ENCODE results near the gene C6orf58.

The C6orf58 gene

DNA sequence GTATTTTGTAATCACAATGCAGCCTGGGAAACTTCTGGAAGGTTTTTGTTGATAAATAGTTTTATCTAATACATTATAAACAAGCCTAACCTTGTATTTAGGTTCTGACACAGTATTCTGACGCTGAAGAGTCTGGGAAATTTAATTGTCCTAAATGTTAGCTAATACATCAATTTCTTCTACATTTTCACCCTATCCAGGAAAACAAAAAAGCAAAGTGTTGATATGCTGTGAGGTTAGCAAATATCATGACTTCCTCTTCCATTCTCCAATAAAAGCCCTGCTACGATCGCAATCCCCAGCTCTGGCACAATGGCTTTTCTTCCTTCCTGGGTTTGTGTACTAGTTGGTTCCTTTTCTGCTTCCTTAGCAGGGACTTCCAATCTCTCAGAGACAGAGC, at the start of gene C6orf58:
Gene C6orf58, plus strand, starts transcription at position 301 of the 400 bp plus-strand sequence. Its CDS starts 12 bp downstream, at position 313.
- no peak for DNase-seq (ENCODE audit: low read depth)
- TF ChIP-seq, protein P1, sequence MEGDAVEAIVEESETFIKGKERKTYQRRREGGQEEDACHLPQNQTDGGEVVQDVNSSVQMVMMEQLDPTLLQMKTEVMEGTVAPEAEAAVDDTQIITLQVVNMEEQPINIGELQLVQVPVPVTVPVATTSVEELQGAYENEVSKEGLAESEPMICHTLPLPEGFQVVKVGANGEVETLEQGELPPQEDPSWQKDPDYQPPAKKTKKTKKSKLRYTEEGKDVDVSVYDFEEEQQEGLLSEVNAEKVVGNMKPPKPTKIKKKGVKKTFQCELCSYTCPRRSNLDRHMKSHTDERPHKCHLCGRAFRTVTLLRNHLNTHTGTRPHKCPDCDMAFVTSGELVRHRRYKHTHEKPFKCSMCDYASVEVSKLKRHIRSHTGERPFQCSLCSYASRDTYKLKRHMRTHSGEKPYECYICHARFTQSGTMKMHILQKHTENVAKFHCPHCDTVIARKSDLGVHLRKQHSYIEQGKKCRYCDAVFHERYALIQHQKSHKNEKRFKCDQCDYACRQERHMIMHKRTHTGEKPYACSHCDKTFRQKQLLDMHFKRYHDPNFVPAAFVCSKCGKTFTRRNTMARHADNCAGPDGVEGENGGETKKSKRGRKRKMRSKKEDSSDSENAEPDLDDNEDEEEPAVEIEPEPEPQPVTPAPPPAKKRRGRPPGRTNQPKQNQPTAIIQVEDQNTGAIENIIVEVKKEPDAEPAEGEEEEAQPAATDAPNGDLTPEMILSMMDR (IDR thresholded peaks at IDR 0.05; ENCODE audit: insufficient read depth, low read depth, low read length, missing control alignments), result no peak
- H3K4me3 ChIP-seq (ENCODE audit: low read length), result no peak within 1 kb of the TSS

DNA sequence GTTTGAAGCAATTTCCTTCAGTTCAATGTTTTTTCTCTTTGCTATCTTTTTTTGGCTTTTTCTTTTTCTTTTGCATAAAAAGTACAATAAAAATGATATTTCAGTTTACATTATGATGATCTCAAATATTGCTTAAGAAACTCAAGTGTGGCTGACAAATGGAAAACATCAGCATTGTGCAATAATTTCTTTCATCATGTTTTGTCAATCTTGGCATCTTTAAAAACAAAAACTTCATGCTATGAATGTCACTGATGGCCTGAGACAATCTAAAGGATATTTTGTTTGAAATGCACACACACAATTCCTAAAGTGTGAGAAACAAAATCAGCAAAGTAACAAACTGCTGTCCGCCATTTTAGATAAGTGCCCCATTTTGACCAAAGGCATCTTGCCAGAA, 44.0 kb upstream of the C6orf58 start:
- TF ChIP-seq, protein P1 (IDR thresholded peaks at IDR 0.05; ENCODE audit: insufficient read depth, low read depth, low read length, missing control alignments), result no peak
- peak; percentile 28 for DNase-seq (ENCODE audit: low read depth)

DNA sequence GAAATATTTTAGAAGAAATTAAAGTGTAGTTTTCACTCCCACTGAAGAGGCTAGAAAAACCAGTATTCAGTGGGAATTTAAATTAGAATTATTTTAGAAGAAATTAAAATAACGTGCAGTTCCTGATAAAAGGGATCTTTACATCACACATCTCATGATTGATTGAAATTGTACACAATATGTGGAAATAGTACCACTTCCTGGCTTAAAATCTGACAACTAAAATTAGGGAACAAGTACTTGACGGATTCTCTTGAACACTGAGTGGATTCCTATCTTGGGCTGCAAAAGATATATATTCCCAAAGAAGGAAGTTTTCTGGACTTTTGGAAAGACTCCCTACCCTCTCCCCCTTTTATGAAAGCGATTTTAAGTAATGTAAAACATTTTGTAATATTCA, 43.2 kb upstream of the C6orf58 start:
- H3K4me3 ChIP-seq (ENCODE audit: low read length), result no peak overlapping the region
- no peak for DNase-seq (ENCODE audit: low read depth)
- TF ChIP-seq, protein P1 (IDR thresholded peaks at IDR 0.05; ENCODE audit: insufficient read depth, low read depth, low read length, missing control alignments), result no peak

More for the DNA sequence above, 44.0 kb upstream of the C6orf58 start:
- no peak overlapping the region for H3K4me3 ChIP-seq (ENCODE audit: low read length)

DNA sequence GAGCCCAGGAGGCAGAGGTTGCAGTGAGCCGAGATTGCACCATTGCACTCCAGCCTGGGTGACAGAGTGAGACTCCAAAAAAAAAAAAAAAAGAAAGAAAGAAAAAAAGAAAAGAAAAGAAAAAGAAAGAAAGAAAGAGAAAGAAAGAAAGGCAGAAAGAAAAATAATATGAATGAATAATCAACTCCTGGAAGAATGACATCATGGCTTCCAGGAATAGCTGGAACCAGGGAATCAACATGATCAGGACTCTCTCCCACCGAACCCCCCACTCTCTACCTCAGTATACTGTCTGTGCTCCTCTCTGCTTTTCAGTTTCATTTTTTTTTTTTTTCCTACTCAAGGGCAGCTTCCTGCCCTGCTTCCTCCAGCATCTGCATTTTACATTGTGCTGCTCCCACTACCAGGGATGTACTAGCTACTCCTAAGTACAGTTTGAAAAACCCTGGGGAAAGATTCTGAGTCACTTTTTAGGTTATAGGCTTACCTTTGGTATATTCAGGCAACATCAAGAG, 38.2 kb upstream of the C6orf58 start:
- DNase-seq (ENCODE audit: low read depth), result no peak
- TF ChIP-seq, protein P1 (IDR thresholded peaks at IDR 0.05; ENCODE audit: insufficient read depth, low read depth, low read length, missing control alignments), result no peak
- no peak overlapping the region for H3K4me3 ChIP-seq (ENCODE audit: low read length)

DNA sequence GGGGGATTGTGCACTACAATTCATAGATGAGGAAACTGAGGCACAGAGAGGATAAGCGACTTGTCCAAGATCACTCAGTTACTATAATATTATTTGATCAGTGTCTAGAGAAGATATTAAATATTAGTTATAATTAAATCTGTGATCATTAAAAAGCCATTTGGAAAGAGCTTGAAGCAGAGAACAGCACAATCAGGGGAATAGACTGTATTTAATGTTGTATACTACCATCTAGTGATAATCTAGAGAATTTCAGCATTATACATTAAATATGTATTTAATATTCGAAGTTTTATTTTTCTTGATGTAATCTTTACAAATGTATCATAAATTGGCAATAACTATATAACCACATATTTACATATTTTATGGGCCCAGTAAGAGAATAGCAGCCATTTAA, 37.7 kb upstream of the C6orf58 start:
- H3K4me3 ChIP-seq (ENCODE audit: low read length), result no peak overlapping the region
- TF ChIP-seq, protein P1 (IDR thresholded peaks at IDR 0.05; ENCODE audit: insufficient read depth, low read depth, low read length, missing control alignments), result peak; percentile 34
- DNase-seq (ENCODE audit: low read depth), result peak; percentile 37

DNA sequence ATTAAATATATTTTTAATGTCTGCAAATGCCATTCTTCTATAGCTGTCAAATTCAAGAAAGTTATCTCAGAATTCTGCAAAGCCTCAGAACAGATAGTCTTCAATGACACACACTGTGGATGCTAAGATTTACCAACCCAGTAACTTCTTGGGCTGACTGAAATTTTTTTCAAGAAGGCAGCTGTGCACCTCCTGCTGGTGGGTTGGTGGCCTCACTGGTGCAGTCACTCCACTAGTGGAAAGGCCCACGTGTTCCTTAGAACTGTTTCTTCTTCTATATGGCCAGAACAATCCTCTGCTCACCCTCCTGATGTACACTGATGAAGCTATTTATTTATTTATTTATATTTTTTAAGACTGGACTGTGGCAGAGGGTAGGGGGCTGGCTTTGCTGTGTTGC, 29.8 kb upstream of the C6orf58 start:
- DNase-seq (ENCODE audit: low read depth), result peak; percentile 9

More for the DNA sequence above, 29.8 kb upstream of the C6orf58 start:
- TF ChIP-seq, protein P1 (IDR thresholded peaks at IDR 0.05; ENCODE audit: insufficient read depth, low read depth, low read length, missing control alignments), result peak; percentile 27
- no peak overlapping the region for H3K4me3 ChIP-seq (ENCODE audit: low read length)
